Measurements from ENCODE around the gene NPAS3. TPM values are rescaled to one million over a fixed set of nuclear protein-coding genes. Genes with fewer than 3 reads are reported as not detected.
A peak's percentile ranks its signal among the peaks of the same experiment; 100 is the strongest.

NPAS3 gene
- polyA plus RNA-seq, 10 donors = 3.5 to 7.5 (median 5.0) TPM

DNA sequence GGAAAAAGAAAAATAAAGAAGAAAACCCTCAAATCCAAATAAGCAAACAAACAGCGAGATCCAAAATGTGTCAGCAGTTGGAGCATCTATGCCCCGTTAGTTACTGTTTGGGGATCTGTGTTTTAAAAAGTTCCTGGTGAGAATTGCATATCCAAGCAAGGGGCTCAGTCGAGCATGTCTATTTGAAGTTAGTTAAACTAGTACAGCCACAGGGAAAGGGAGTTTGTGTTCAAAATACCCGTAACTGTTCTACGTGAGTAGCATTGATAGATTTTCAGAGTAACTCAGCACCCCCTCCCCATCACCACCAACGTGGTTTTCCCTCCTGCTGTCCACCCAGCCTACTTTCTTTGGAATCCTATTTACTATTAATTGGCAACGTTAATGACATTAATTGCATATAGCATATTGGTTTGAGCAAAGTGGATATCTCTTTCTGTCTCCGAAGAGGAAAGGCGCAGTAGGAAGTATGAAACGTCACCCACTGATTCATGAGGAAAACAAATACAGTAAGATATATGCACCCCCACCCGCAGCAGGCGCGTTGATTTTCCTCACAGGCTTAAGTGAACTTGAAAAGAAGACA, 1.5 kb downstream of the NPAS3 start:
- no peak for DNase-seq

DNA sequence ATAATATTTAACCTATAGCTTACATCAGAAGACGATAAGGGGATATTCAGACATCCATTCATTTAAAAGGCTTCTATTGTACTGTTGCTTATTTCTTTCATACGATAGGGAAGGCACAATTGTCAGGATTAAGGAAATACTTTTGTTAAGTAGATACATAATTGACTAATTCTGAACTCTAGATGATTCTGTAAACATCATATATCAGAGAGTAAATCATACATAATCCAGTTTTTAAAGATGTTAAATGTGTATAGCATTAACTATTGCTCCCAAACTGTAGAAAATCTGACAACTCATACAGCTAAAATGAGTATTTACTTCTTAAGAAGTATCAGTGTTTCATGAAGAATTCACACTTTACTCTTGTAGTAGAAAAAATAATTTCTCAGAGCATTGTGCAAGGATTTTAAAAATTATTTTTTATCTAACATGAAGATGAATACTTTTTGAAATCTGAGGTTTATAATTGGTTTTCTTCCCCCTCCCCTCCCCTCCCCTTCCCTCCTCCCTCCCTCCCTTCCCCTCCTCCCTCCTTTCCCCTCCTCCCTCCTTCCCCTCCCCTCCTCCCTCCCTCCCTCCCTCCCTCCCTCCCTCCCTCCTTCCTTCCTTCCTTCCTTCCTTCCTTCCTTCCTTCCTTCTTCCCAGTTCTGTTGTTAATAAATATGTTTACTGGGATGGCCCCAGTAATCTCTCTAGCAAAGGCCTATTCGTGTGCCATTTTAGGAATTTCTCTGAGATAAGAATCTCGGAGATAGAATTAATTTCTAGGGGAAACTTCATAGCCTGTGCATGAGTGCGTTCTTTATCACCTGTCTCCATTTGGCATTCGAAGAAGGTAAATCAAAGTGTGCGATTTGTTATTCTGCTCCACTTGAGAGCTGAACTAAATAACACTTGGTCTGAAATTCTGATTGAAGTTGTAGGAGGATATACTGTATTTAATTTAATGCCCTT, 2.3 kb downstream of the NPAS3 start:
- DNase-seq = no peak

DNA sequence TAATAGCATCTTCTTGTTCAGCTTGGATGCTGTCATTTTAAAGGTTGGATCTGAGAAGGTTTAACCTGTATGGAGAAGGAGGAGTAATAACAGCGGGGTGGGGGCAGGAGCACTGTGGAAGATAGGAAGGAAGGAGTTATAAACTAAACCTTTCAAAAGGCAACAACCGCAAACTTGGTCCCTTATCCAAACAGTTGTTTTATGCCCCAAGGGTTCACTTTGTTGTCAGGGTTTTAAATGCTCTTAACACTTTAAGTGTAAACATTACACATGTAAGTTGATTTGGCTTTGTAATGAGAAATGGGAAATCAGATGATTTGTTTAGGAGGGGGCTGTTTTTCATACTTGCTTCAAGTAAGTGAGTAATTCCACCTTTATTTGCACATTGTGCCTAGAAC, 3.0 kb downstream of the NPAS3 start:
- no peak for DNase-seq

DNA sequence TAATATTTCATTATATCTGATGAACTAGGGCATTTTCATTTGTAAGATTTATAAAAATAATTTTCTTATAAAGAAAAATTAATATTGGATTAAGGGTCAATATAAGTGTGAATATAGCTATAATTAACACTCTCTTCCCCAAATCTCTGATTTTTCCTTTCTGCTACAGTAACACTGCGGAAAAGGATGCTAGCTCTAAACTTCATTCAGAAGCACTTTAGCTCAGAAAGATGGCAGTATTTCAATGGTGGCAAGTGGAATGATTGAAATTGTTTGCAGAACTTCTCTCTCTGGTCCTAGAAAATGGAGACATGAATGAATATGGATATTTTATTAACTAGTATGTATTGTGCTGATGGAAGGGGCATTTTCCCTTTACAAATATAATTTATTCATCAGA, 8.4 kb downstream of the NPAS3 start:
- DNase-seq = no peak

DNA sequence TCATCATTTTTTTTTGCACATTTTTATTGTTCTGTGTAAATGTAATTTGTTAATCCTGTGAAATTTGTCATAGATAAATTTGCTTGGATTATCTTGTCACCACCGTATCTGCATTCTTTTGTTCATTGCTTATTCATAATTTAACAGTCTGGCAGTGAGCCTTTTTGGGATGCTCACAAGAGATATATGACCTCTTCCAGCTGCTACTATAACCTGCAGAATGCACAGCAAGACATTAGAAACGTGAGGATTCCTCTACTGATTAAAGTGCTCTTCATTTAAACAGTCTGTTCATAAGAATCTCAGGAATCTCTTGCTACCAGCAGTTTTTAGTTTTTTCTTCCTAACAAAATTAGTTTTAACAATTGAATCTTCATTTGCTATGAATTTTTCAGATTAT, 9.1 kb downstream of the NPAS3 start:
- peak in 1 of 3 donors; percentile 26 for DNase-seq

DNA sequence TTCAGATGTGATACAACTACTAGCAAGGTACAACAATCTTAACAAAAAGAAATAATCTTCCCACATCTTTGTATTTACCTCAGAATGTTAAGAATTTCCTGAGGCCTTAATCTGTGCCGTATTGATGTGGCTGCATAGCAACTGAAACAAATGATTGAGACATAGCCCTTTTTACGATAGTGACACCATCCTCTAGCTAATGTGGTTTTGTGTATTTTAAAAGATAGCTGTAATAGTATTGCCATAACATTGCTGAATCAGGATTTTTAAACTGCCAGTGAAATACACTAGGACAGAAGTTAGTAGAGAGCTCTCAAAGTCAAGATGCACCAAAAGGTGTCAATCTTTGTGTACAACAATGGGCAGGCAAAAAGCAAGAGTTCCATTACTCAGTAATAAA, 11.9 kb downstream of the NPAS3 start:
- DNase-seq = no peak

DNA sequence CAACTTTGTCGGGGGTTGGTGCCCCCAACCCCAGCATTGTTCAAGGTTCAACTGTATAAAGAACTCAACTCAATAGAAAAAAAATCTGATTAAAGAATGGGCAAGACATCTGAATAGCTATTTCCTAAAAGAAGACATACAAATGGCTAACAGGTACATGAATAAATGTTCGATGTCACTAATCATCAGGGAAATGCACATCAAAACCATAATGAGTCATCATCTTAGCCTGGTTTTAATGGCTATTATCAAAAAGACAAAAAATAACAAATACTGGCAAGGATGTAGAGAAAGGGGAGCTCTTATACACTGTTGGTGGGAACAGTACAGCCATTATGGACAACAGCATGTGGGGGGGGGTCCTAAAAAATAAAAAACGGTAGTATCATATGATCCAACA, 28.7 kb downstream of the NPAS3 start:
- DNase-seq = no peak

DNA sequence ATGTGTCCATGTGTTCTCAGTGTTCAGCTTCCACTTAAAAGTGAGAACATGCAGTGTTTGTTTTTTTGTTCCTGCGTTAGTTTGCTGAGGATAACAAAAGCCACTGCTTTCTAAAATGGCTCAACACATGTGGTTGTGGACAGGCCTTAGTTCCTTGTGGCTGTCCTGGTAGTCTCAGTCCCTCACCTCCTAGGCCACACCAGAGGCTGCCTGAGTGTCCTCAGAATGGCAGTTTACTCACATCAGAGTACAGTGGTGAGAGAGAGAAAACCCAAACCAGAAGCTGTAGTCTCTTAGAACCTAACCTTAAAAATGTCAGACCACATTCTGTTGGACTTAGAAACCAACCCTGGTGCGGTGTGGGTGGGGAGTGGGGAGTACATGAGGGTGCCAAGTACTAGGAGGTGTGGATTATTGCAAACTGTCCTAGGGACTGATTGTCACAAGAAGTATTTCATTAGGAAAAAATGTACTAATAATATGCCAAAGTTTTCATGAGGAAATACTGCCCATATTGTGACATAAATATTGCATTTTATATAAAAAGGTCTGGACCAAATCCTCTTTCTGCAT, 30.4 kb downstream of the NPAS3 start:
- DNase-seq = no peak

DNA sequence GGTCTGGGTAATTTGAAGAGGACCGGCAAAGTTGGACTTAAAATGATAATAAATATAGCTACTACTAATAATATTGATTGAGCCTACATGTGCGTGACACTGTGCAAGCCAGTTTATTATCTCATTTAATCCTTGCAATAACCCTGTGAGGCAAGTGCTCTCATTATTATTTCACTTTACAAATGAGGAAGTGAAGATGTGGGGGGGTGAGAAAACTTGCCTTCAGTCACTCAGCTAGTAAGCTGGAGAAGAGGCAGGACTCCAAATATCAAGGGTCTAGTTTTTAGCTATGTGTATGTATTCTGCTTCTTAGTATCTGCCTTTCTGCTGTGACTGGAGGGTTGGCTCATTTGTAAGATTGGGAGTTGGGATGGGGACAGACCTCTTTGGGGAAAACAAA, 39.2 kb downstream of the NPAS3 start:
- no peak for DNase-seq

DNA sequence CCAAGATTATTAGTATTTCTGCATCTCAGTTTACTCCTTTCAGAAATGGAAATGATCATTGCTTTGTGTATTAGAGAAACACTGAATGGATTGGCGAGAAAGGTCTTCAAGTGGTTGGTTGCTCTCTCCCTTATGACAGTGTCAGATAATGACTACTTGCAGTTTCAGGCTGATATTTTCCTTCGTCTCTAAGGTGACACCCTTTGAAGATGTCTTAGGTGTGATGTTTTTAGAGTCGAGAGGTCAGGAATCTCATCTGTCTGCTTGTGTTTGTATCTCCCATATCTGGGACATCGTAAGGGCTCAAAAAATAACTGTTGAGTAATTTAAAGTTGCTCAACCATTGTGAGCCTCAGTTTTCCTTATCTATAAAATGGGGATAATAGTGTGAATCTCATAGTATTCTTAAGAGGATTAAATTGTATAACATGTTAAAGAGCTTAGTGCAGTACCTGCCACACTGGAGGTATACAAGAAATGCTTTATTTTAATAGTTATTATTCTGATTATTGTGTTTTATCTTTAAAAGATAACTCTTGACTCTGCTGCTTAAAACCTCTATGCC, 40.1 kb downstream of the NPAS3 start:
- DNase-seq = no peak

DNA sequence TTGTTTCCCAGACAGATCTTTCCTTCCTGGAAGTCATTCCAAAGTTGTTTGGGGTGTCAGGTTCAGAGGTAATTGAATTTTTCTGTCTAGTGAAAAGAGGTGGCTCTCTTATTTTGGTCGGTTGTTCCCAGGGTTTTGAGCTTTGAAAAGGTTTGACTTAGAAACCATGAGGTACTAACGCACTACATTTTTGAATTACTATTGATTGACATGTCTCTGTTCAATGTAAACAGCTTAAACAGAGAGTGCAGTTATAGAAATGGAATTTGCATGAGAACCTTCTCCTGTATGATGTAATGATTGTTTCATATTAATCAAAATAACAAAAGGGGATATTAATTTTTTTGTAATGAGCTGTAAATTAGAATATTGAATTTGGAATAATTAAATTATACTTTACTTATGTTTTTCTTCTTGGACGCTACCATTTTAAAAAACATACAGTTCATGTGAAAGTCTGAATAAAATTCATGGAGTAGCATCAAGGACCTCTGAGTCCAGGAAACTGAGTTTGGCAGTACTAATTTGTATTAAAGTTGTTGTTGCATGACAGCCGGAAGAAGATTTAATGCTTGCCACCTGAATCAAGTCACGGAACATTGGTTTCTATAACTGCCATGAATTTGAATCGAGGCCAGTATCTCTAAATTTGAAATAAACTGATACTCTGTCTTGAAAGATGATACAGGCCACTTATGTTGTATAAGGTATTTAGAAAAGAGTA, 41.7 kb downstream of the NPAS3 start:
- no peak for DNase-seq

DNA sequence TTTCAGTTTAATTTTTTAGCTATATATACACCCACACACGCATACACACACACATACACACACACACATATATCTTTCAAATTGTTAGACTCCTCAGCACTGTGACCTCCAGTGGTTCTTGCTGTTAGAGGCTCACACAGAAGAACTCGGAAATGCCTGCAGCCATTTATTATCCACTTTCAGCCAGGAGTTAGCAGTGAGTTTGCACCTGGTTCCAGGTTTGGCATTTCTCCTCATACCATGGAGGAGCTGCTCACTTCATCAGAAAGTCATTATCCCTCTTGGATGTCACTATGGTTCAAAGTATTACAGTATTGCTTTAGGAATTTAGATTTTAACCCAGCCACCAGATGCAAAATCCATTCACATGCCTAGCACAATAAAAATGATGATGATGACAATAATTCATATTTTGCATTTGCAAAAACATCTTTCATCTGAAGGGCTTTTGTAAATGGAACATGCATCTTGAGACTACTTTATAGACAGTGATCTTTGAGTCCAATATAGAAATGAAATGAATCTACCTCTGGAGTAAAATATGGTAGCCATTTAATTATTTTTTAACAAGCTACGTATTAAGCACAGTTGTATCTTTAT, 42.3 kb downstream of the NPAS3 start:
- peak in 1 of 3 donors; percentile 38 for DNase-seq

DNA sequence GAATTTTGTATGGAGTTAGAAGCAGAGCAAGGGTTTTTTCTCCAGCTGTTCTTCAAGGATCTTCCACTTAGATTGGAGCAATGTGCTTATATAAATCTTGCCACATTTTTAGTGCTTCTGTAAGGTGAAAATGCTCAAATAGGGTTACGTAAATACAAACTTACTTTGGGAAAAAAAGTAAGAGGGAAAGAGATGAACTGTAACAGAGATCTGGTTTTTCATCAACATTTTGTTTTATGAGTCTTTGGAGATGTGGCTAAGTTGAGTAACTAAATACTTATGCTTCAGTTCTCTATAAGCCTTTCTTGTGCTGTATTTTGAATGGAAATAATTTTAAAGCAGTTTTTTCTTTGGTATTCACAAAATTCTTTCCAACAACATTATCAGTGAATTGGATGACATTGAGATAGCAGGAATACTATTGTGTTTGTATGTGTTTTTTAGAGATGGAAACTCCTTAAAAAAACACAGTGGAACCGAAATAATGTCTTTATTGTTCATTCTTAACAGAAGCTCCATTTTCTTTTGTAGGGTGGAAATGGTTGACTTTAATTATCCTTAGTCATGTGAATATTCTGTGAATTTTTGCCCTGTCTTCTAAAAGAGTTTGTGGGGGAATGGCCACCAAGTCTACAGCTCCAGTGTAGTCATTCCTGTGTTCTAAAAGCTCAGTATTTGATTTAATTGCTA, 45.7 kb downstream of the NPAS3 start:
- DNase-seq = peak; percentile 24 to 81 (median 44)

DNA sequence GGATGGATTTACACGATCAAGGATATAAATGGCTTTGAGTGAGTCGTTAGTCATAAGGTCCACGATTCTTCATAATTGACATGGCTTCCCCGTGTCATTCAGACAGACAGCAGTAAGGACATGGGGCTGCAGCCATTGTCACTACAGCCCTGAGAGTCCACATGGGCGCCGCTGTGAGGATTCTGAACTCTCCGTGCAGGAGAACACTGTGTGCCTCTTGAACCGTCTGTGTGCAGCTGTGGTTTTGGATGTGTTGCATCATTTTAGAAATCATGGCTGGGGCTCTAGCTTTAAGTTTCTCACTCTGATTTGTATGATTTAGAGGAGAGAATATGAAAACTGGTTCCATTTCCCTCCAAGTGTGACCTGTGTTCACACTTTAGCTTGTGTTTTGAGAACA, 47.2 kb downstream of the NPAS3 start:
- peak in 1 of 3 donors; percentile 42 for DNase-seq

DNA sequence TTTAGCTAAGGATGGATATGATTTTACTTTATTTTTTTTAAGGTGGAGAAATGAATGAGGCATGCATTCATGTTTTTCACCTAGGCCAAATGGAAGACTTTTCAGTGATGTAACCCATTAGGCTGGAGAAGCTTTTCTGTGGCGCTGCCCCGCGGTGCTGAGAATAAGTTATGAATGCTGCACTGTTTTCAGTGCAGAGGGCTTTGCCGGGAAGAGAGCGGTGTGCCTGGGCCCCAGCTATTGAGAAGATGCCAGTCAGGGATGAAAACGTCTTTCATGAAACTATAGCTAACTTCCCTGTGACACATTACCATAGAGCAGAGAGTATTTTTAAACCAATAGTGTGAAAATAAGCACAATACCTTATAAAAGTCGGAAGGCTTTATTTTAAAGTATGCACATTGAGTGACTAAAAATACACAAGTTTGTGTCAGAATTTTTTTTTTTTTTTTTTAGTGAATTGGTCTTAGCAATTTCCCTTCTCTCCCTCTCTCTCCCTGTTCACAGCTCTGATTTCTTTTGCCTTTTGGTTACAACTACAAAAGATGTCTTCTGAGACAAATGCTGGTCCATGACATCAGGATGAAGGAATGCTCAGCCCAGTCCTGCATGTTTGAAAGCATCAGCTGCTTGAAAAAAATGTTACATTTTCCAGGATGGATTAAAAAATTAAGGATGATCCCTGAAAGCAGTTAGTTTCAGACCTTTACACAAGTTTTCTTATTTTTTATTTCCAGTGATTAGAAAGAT, 48.3 kb downstream of the NPAS3 start:
- DNase-seq = peak; percentile 25 to 53 (median 46)

DNA sequence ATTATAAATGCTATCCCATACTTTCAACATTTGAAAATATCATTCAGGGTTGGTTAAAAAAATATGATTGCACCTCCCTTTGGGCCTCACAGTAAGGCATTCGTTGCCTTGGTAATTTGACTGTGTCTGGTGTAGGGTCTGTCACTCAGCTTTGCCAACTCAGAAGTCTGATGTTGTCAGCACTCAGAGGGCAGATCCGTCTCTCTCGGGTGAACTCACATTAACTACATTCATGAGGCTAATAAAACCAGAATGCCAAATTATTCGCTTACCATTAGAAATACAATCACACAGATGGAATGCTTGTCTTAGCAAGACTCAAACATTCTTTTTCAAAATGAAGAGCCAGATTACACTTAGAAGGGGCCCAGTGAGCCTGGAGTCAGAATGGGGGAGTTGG, 53.0 kb downstream of the NPAS3 start:
- DNase-seq = no peak

DNA sequence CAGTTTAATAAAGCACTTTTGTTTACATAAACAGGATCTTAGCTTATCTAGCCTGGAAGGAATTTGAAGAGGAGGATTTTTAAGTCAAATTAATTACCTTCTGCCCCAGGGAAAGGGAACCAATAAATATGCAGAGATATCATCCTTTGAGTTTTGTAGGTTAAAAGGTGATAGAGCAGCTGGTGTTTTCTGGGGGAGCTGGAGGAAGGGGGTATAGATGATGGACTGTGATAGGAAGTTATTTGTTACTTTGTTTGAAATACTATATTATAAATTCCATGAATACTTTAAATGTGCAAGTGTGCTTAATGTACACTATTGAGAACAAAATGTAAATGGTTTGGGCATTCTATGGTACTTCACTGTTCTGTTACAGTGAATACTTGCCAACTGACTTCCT, 55.2 kb downstream of the NPAS3 start:
- no peak for DNase-seq

DNA sequence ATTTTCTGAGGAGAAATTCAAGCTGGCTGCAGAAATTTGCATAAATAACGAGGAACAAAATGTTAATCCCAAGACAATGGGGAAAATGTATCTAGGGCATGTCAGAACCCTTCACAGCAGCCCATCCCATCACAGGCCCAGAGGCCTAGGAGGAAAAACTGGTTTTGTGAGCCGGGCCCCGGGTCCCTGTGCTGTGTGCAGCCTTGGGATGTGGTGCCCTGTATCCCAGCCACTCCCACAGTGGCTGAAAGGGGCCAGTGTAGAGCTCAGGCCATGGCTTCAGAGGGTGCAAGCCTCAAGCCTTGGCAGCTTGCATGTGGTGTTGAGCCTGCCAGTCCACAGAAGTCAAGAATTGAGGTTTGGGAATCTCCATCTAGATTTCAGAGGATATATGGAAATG, 57.7 kb downstream of the NPAS3 start:
- DNase-seq = no peak

DNA sequence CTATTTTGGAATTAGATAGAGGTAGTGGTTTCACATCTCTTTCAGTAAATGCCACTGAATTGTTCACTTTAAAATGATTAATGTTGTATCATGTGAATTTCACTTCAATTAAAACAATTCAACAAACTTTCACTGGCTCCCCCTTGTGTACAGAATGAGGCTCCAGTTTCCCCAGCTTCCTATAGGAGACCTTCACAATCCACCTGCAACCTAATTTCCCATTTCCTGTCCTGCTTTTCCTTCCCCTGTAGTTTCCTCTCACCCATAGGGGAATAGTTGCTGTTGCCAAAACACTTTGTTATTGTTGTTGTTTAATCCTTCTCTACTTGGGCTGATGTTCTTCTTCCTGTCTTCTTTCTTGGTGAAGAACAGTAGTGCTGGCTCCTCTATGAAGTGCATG, 59.8 kb downstream of the NPAS3 start:
- no peak for DNase-seq

DNA sequence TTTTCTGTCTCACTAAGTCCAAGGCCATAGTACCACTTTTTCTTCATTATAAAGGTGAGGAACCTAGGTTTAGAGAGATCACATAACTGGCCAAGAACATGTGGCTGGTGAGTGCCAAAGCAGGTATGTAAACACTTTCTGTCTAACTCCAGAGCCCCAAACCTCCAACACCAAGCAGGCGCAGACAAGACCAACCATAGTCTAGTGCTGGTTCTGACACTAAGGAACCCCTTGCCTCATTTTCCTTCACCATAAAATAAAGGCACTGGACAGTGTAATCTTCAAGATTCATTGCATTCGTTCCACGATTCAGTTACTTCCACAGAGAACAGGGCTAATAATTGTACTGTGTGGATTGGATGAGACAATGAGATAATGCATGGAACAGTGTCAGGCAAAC, 71.0 kb downstream of the NPAS3 start:
- DNase-seq = no peak

Data from muscle of back (tissue), 11 donors.